GM21576 (cell line): ENCODE measurements around the gene MIR17HG.

Experiments used
- ATAC-seq: cut with Tn5 transposase; IDR thresholded peaks from one replicate; pipeline ENCODE4 v1.9.1; 2021; ENCODE audit warnings: mild to moderate bottlenecking, moderate library complexity; ENCODE audit not compliant: unreplicated experiment

Gene MIR17HG

DNA sequence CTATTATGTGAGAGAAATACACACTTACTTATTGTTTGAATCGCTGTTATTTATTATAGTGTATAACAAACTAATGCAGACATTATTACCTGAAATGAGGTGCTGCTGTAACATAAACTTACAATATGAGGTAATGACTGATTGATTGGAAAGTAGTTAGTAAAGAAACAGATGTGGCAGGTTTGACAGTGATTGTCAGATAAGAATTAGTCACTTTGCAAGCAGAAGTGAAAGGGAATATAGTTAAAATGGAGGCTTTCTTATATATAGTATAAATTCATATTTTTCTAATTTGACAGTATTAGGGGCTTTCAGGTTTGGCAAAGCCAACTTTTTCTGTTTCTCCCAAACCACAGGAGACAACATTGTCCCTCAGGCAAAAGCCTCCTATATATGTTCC, 20.6 kb downstream of the MIR17HG start:
- no peak for ATAC-seq

DNA sequence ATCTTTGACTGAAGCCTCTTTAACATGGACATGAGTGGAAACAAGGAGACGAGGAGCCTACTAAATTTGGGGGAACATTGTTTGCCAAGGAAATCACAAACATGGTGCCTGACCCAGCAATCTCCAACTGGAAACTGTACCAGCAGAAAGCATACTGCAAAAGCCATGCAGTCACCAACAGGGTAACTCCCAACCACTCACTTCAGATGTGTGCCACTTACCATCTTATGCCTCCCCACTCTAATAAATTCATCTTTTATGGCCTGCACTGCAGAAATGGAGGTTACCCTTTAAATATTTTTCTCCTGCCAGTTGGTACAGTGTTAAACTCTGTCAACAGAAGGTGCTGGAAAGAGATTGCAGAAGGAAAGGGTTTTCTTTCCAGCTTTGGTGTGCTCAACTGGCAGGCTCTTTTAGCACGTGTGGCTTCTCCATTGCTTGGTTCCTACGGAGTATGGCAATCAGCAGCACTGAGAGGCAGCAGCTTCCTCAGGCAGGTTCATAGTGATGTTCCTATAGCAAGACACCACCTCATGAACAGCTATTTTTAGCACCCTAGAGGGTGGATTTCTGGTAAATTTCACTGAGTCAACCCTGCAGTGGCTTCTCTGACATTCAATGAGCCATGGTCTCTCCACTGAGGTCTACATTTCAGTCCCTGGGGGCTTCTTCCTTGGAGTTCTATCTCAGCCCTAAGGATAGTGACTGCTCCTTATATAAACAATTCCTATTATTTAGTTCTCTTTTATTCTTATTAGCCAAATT, 21.4 kb downstream of the MIR17HG start:
- ATAC-seq = no peak

DNA sequence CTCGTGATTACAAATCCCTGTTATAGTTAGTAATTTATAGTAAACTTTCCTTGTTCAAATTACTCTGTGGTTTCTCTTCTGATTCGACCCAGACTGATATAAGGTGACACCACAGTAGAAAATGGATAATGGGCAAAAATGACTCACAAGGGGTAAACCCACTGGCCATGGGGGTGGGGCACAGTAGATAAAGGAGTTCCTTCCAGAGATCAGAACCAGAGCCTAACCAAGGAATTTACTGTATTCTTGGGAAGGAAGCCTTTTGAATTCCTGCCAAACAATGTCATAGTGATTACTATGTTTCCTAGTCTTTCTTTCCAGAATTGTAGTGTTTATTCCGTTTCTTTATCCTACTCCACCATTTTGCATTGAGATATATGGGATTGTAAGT, 21.9 kb downstream of the MIR17HG start:
- ATAC-seq = no peak

DNA sequence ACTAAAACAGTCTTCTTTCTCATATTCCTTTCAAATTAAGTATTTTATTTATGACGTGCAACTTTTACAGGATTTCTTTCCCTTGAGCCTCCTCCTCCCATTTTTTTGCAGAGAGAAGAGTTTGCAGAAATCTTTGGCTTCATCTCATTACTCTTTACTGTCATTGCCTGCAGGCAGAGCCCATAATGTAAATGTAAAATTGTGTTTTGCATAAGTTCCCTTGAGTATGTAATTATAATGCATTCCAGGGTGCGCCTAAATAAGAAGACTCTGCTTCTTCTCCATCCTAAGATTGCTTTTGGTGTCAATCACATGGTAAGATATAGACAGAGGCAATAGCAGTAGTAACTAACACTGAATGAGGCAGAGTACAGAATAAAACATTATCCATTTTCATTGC, 23.0 kb downstream of the MIR17HG start:
- no peak for ATAC-seq

DNA sequence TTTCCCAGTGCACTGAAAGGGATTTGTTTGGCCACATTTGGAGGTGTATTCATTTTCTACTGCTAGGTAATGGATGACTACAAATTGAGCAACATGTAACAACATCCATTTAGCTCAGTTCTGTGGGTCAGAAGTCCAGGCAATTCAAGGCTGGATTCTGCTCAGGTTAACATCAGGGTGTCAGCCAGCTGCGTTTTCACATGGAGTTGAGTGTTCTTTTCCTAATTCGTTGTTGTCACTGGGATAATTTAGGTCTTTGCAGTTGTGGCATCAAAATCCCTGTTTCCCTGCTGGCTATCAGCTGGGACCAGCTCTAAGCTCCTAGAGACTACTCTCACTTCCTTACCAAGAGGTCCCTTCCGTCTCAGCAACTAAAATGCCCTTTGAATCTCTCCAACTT, 25.4 kb downstream of the MIR17HG start:
- no peak for ATAC-seq

DNA sequence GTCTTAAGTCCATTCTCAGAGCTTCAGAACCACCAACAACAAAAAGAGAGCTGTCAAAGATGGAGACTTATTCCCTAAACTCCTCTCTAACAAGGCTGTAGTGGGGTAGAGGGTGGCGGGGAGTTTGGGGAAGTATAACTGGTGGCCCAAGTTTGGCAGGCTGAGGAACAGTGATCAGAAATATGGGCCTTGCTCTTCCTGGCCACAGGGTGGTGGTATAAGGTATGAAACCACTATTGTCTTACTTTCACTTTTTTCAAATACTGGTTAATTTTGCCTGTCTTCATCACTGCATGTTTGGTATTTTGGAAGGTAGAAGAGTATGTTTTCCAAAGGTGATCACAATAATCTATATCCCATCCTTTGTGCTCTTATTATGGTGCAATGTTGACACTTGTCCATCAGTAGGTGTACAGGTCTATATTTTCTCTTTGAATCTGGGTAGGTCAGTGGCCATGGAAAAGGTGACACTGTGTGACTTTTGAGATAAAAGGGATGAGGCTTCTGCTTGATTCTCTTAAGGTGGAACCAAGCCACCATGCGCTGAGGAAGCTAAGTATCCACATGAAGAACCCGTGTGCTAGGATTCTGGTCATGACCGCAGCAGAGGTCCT, 27.7 kb downstream of the MIR17HG start:
- ATAC-seq = peak; percentile 97

DNA sequence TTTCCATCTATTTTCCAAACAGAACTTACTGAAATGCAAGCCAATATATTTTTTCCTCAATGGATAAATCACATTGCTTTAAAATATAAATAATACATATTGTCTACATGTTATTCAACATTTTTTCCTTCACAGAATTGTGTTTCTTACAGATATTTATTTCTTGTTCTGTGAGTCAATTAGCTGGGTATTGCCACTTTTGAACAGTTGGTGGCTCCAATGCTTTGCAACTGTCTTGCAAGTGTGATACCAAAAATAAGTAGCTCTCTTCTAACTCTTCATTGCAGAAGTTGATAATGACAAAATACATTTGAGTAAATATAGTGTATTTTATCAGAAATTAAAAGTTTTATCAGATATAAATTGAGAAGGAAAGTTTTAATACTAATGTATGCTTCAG, 33.9 kb downstream of the MIR17HG start:
- no peak for ATAC-seq

DNA sequence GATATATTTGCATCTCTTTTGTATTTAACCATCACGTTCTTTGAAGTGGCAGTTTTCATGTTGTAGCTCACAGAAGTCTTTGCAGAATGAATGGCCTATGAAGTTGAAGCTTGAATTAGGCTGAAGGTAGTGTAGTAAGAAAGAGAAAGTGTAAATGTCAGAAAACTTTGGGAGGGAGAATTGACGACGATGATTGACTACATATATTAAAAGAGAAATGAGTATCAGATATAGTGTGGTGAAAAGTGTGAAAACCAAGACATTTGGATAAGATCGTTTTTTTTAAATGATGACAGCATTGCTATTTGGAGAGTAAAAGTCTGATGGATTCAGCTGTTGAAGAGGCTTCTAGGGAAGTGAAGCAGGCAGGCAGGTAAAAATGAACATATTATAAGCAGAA, 36.3 kb downstream of the MIR17HG start:
- no peak for ATAC-seq

DNA sequence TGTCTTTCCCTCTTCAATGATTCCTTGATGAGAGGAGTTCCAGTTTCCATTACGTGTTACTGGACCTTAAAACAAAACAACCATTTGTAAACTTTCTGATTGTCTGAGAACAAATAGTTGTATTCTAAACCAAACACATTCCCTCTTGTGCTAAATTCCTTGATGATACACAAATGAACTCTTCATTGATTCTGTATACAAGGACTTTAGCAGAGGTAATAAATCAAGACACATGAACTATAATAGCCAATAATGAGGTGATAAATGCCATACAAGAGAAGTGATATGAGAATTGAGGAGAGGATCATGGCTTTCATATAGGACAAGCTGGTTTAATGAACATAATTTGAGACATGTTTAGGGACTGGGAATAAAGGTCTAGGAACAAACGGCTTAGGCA, 37.4 kb downstream of the MIR17HG start:
- no peak for ATAC-seq

DNA sequence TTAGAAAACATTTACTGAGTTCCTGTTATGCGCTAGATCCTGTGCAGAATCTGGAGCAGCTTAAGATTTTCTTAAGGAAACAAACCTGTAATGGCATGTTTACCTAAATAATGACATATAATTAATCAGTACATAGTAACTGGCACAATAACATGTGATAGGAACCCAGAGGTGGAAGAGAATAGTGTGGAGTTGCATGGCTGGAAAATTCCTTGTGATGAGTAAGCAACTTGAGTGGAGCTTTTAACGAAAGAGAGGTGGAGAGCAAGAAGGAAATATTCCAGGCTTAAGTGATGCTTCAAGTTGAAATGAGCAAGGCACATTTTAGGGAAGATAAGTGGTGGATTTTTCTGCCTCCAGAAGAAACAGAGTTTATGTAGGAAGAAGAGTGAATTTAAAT, 41.7 kb downstream of the MIR17HG start:
- no peak for ATAC-seq

DNA sequence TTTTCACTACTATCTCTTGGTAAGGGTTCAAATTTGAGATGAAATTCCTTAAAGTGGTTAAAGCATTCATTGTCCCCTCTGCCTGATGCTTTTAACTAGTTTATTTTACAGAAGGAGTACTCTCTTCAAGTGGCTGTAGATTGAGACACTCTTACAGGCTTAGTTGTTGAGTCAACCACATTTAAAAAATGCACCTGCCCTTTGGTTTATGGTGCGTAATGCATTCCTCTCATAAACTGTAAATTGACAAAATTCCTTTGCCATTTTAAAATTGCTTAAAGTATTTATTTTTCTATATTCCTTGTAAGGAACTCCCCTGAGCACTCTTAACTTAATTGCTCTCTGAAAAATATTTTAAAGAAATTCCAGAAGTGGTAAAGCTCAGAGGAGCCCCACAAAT, 50.1 kb downstream of the MIR17HG start:
- ATAC-seq = no peak

DNA sequence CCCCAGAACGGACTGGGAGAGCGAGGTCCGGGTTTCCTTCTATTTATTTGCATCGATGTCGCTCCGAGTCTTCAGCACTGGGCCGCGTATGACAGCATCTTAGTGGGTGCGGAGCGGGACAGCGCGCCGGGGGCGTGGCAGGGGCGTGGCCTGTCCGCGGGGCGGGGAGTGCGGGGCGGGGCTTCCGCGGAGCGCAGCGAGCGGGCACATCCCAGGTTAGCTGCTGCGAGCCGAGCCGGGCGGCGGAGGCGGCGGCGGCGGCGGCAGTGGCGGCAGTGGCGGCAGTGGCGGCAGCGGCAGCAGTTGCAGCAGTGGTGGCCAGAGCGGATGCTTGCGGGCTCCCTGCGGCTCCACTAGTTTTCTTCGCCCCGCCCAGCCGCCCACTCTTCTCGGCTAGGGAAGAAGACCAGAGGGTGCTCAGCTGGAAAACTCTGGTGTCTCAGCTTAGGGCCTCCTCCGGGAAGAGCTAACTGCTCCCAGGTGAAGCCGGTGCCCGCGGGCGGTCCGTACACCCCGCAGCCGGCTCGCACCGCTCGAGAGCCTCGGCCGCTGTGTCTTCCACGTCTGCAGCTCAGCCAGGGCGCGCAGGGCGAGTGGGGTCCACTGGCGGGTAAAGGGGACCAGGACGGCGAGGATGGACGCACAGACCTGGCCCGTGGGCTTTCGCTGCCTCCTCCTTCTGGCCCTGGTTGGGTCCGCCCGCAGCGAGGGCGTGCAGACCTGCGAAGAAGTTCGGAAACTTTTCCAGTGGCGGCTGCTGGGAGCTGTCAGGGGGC, 51.1 kb downstream of the MIR17HG start, which contains the start of gene GPC5:
GPC5 (plus strand) TSS at position 209 of the 776 bp plus-strand sequence.
- ATAC-seq = peak; percentile 96

DNA sequence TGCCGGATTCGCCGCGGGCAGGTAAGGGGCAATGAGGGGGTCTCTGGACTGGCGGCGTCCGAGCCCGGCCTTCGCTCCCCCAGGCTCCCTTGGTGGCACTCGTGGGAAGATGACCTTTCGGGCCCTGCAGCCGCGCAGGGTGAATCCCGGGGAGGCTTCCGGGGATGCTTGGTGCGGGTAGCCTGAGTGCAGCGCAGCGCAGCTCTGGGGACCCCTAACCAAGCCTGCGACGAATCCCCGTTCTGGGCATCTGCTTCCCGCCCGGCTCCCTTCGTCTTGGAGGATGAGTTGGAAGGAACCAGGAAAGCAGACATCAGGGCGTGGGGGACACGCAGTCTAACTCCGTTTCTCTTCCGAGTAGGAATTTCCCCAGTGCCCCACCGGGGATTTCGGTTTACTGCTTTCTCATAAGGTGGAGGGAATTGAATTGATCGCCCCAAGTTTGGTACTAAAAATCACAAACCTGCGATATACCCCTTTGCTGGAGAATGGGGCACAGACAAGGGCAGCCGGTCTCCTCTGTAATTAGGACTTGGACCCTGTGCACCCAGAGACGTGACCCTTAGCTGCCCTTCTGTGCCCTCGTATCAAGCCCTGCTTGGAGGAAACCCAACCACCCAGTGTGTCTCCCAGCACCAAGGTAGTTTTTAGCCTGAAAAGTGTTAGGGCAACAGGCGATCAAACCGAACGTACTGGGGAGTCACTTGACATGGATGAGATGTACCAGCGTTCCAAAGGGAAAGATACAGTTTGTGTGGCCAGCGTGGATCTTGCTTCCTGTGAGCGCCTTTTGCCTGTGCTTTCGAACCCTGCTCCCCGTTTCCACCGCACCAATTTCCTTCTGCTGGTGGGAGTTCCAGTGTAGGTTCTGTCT, 51.9 kb downstream of the MIR17HG start:
- ATAC-seq = peak; percentile 8

DNA sequence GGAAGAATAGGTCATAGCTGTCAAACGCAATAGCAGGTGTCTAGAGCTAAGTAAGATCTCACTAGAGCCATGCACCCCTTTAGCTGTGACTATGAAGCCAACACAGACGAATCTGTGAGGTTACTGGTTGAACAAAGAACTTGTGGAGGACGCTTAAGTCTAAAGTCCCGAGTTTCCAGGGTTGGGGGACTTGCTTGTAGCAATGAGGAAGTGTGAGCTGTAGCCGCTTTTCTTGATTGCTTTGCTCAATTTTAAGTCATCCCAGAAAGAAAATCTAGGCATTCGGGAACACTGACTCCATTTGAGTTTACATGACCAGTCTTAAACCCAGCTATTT, 52.5 kb downstream of the MIR17HG start:
- no peak for ATAC-seq

DNA sequence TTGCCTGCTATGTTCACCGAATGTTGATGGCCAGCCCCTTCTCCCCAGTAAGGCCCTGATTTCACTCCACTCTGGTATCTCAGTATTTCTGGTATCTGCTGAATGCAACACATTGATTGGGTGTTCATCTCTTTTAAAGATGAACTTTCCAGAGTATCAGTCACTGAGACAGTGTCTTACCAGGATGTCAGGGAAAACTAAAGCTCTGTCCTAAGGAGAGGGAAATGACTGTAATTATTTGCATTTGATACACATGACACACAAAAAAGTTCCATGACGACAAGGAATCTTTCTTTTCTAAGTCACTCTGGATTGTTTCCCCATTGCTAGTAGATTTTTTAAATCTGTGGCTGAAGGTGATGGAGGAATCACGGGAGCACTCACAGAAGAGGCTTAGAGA, 53.2 kb downstream of the MIR17HG start:
- ATAC-seq = no peak

DNA sequence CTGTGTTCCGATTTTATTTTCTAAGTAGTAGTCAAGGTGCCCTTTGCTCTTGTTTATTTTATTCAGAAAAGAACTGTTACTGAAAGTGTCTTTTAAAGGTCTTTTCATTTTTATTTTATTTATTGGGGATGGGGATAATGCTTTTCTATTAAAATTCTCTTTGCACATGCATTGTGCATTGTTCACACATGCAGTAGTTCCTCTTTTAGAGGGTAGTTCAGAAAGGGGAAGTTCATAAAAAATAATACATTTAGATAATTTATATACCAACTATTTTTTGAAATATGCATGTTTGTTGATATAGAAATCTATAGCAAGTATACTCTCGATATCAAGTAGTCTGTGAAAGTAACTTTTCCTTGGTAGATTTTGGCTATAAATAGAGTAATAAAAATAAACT, 54.4 kb downstream of the MIR17HG start:
- no peak for ATAC-seq
